KBM-7 (cell line): ENCODE data around the gene CFAP97D2.
A peak's percentile ranks its signal among the peaks of the same experiment; 100 is the strongest.
"Not testable (repeated sequence)": the region's sequence is repeated elsewhere in the genome, so short reads cannot be mapped to it uniquely, and the experiment has no call there.

ENCODE experiments used
- DNase-seq: peaks from one replicate; pipeline ENCODE4 v3.0.0-alpha.2; 2015
- in situ Hi-C: fragments of 300-500 bp; cut with MboI; formaldehyde crosslinking; loops from 2 replicates; pipeline ENCODE4 v1.14.3; 2020; ENCODE audit warnings: low sequenced_read_pairs, low pct_unique_long_range_greater_than_20kb, mixed read lengths

CFAP97D2 gene

GRCh38 chr13:114155320-114155719 is 23.7 kb upstream of the CFAP97D2 start:
- in situ Hi-C loops, result no loop called here
- DNase-seq, result no peak

GRCh38 chr13:114155926-114156883 is 22.9 kb upstream of the CFAP97D2 start:
- in situ Hi-C loops, result no loop called here
- DNase-seq, result no peak

GRCh38 chr13:114157869-114158495 is 21.1 kb upstream of the CFAP97D2 start:
- DNase-seq, result no peak
- in situ Hi-C loops, result no loop called here

GRCh38 chr13:114158869-114159666 is 20.0 kb upstream of the CFAP97D2 start:
- in situ Hi-C loops, DNase-seq: not testable (repeated sequence)

- in situ Hi-C loops, result no loop called here
- DNase-seq, result no peak
Observed at GRCh38 chr13:114161028-114161556, 18.0 kb upstream of the CFAP97D2 start.

- in situ Hi-C loops, result no loop called here
- DNase-seq, result peak; percentile 86
Observed at GRCh38 chr13:114161644-114162532, 17.2 kb upstream of the CFAP97D2 start.

GRCh38 chr13:114162533-114162922 is 16.5 kb upstream of the CFAP97D2 start:
- no peak for DNase-seq
- in situ Hi-C loops, result no loop called here

GRCh38 chr13:114164053-114164452 is 15.0 kb upstream of the CFAP97D2 start:
- in situ Hi-C loops, result no loop called here
- DNase-seq, result no peak

GRCh38 chr13:114164681-114165429 is 14.2 kb upstream of the CFAP97D2 start:
- in situ Hi-C loops, result no loop called here
- no peak for DNase-seq

- DNase-seq, result no peak
- in situ Hi-C loops, result no loop called here
Observed at GRCh38 chr13:114166381-114167131, 12.5 kb upstream of the CFAP97D2 start.

- DNase-seq, result peak; percentile 63
- in situ Hi-C loops, result no loop called here
Observed at GRCh38 chr13:114167426-114167825, 11.6 kb upstream of the CFAP97D2 start.

GRCh38 chr13:114167885-114168284 is 11.2 kb upstream of the CFAP97D2 start:
- DNase-seq, result no peak
- in situ Hi-C loops, result no loop called here

GRCh38 chr13:114173272-114173671 is 5.8 kb upstream of the CFAP97D2 start:
- DNase-seq, result no peak
- in situ Hi-C loops, result no loop called here

GRCh38 chr13:114173745-114174144 is 5.3 kb upstream of the CFAP97D2 start:
- DNase-seq, result no peak
- in situ Hi-C loops, result no loop called here

- DNase-seq, result peak; percentile 72
- in situ Hi-C loops, result no loop called here
Observed at GRCh38 chr13:114174529-114174961, 4.5 kb upstream of the CFAP97D2 start.

- DNase-seq, in situ Hi-C loops: not testable (repeated sequence)
Observed at GRCh38 chr13:114176359-114176902, 2.6 kb upstream of the CFAP97D2 start.
